Hair follicular keratinocyte (primary cell): ENCODE results near the gene MCF2L. TPM values are rescaled to one million over a fixed set of nuclear protein-coding genes. Genes with fewer than 3 reads are reported as not detected.

Experiments
- total RNA-seq: library from RNA; depleted of rRNA; stranded (reverse); fragments of >200 nt; gene quantifications from 2 replicates; pipeline ENCODE4 v1.2.3, GENCODE V29; 2015

MCF2L gene
- not detected in 2 replicates for total RNA-seq

DNA sequence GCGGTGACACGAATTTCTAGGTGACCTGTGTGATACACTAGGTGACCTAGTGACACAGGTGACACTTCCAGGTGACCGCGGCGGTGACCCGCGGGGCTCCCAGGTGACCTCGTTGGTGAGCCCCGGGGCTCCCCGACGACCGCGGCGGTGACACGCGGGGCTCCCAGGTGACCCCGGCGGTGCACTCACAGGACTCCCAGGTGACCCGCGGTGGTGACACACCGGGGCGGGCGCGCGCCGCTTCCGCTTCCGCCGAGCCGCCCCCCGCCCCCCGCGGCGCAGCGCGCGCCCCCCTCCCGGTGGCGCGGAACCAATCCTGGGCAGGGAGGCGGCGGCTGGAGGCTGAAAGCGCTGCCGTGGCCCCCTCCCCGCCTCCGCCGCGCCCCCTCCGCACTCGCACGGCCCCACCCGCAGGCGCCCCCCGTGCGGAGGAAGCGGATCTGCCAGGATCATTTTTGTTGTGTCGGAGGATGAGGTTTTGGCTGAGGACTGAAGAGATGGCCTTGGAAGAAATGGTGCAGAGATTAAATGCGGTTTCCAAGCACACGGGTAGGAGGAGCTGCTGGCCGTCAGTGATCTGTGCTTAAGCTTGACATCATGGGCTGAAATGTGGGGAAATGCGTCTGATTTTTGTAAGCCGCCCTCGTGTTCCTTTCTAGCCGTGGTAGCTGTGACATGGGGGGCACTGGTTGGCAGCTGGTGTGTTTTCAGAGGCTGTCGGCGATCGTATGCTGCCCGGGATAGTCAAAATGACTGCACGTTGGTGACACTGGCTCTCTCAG is at the start of gene MCF2L:
TSS of gene MCF2L (plus strand) at position 305 of the 782 bp plus-strand sequence. CDS start at position 471, 166 bp downstream.

DNA sequence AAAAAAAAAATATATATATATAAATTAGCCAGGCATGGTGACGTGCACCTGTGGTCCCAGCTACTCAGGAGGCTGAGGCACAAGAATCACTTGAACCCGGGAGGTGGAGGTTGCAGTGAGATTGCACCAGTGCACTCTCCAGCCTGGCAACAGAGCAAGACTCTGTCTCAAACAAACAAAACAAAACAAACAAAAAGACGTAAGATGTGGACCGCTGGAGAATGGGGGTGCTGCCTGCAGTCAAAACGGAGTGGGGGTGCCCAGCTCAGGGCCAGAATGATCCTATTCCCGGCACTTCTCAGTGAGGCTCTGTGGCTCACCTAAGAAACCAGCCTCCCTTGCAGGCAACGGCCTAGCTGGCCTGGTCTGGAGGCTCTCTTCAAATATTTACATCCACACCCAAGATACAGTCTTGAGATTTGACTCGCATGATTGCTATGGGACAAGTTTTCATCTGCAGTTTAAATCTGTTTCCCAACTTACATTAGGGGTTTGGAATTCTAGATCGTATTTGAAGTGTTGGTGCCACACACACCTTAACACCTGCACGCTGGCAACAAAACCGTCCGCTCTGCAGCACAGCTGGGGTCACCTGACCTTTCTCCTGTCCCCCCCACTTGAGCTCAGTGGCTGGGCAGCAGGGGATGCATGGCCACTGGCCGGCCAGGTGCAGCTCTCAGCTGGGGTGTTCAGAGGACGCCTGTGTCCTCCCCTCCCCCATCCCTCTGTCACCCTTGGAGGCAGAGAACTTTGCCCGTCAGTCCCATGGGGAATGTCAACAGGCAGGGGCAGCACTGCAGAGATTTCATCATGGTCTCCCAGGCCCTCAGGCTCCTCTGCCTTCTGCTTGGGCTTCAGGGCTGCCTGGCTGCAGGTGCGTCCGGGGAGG is 136.3 kb downstream of the MCF2L start, which contains the start of gene F7:
TSS of gene F7 (plus strand) at position 760 of the 889 bp plus-strand sequence. CDS start at position 811, 51 bp downstream.

GRCh38 chr13:113122550-113123225 is 153.7 kb downstream of the MCF2L start, which contains the start of gene F10:
F10 (plus strand) TSS chr13:113122799; CDS start chr13:113122856, 57 bp downstream.

Other genes starting within 250 kb of the MCF2L start
- gene F7, start 136.6 kb downstream of the MCF2L start, total RNA-seq = not detected in 2 replicates
- gene F10, start 153.6 kb downstream of the MCF2L start, total RNA-seq = 0.31 and 0.57 TPM in 2 replicates
- not detected in 2 replicates for gene PROZ, start 189.4 kb downstream of the MCF2L start, total RNA-seq
- gene PCID2, start 239.5 kb downstream of the MCF2L start, total RNA-seq = 37.2 and 37.4 TPM in 2 replicates
- 84.1 and 102 TPM in 2 replicates for gene CUL4A, start 240.4 kb downstream of the MCF2L start, total RNA-seq